Esophagus muscularis mucosa (tissue), 4 donors: Measurements from ENCODE around the gene TTC33.

ENCODE experiments used
- EP300 ChIP-seq: sonication (generic); formaldehyde crosslinking; IDR thresholded peaks from one replicate; pipeline ENCODE4 v1.6.1; 2017; ENCODE audit warnings: antibody characterized with exemption
- POLR2A ChIP-seq: fragments of 450-650 bp; IDR thresholded peaks from one replicate; pipeline ENCODE4 v1.6.1; 2017; ENCODE audit warnings: antibody characterized with exemption, moderate library complexity, mild to moderate bottlenecking, low read depth
- TF ChIP-seq, protein P1 (sequence below), 3 experiments: fragments of 200-600 bp in 2 of 3; fragments of 450-650 bp in 1 of 3; sonication (generic) in 2 of 3; IDR thresholded peaks; one replicate each; pipeline ENCODE4 v1.5.1; 2017 to 2019; ENCODE audit warnings: antibody characterized with exemption in 3 of 3, mild to moderate bottlenecking in 2 of 3, moderate library complexity in 1 of 3

- TF ChIP-seq, protein P1, sequence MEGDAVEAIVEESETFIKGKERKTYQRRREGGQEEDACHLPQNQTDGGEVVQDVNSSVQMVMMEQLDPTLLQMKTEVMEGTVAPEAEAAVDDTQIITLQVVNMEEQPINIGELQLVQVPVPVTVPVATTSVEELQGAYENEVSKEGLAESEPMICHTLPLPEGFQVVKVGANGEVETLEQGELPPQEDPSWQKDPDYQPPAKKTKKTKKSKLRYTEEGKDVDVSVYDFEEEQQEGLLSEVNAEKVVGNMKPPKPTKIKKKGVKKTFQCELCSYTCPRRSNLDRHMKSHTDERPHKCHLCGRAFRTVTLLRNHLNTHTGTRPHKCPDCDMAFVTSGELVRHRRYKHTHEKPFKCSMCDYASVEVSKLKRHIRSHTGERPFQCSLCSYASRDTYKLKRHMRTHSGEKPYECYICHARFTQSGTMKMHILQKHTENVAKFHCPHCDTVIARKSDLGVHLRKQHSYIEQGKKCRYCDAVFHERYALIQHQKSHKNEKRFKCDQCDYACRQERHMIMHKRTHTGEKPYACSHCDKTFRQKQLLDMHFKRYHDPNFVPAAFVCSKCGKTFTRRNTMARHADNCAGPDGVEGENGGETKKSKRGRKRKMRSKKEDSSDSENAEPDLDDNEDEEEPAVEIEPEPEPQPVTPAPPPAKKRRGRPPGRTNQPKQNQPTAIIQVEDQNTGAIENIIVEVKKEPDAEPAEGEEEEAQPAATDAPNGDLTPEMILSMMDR (IDR thresholded peaks at IDR 0.05): no peak
- no peak for TF ChIP-seq POLR2A
- TF ChIP-seq EP300: no peak
Measured at GRCh38 chr5:40780199-40780598, 24.4 kb upstream of the TTC33 start.
